IPS-18a (cell line): ENCODE data around the gene LCN6.
"Not testable (repeated sequence)": the region's sequence is repeated elsewhere in the genome, so short reads cannot be mapped to it uniquely, and the experiment has no call there.

ENCODE experiments used
- H3K27ac ChIP-seq: one replicate; pipeline ENCODE4 v1.5.1; 2013; ENCODE audit warnings: low read length
- H3K27me3 ChIP-seq: one replicate; pipeline ENCODE4 v1.6.1; 2013; ENCODE audit warnings: mild to moderate bottlenecking, low read length; ENCODE audit not compliant: control insufficient read depth, insufficient read depth
- H3K36me3 ChIP-seq: one replicate; pipeline ENCODE4 v1.6.1; 2013; ENCODE audit warnings: low read depth, low read length; ENCODE audit not compliant: control insufficient read depth
- H3K4me1 ChIP-seq: one replicate; pipeline ENCODE4 v1.6.1; 2013; ENCODE audit warnings: low read depth, low read length; ENCODE audit not compliant: control insufficient read depth
- H3K4me3 ChIP-seq: one replicate; pipeline ENCODE4 v1.5.1; 2013; ENCODE audit warnings: low read length
- H3K9ac ChIP-seq: one replicate; pipeline ENCODE4 v1.6.1; 2013; ENCODE audit warnings: mild to moderate bottlenecking, low read length, moderate library complexity
- H3K9me3 ChIP-seq: one replicate; pipeline ENCODE4 v1.6.1; 2013; ENCODE audit warnings: low read depth, low read length; ENCODE audit not compliant: control insufficient read depth

LCN6 gene

DNA sequence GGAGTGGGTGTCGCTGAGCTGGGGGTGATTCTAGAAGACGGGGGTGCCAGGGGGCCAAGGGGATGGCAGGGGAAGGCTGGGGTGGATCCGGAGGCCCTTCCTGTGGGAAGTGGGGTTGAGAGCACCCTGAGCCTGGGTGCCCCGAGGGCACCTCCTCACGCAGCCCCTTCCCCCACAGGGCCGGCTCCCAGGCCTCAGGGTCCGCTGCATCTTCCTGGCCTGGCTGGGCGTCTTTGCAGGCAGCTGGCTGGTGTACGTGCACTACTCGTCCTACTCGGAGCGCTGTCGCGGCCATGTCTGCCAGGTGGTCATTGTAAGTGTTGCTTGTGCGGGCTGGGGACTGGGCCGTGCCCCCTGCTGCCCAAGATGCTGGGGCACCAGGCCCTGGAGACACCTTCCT lies 30.9 kb downstream of the LCN6 start:
- Histone ChIP-seq H3K27ac (no peak overlapping the region), H3K36me3 (no peaks in the 10 kb centered on the region), H3K9ac (no peak overlapping the region), H3K4me1 (peaks cover 11% of the 10 kb centered on the region), H3K9me3 (no peaks in the 10 kb centered on the region), H3K4me3 (no peak overlapping the region), H3K27me3 (no peaks in the 10 kb centered on the region)

- H3K4me1 ChIP-seq = peaks cover 5% of the 10 kb centered on the region
- no peaks in the 10 kb centered on the region for H3K9me3 ChIP-seq
- H3K9ac ChIP-seq = no peak overlapping the region
- no peak overlapping the region for H3K27ac ChIP-seq
- H3K27me3 ChIP-seq = peaks cover 8% of the 10 kb centered on the region
- no peak overlapping the region for H3K4me3 ChIP-seq
- no peaks in the 10 kb centered on the region for H3K36me3 ChIP-seq
Observed at GRCh38 chr9:136714893-136715274, 33.4 kb downstream of the LCN6 start.

DNA sequence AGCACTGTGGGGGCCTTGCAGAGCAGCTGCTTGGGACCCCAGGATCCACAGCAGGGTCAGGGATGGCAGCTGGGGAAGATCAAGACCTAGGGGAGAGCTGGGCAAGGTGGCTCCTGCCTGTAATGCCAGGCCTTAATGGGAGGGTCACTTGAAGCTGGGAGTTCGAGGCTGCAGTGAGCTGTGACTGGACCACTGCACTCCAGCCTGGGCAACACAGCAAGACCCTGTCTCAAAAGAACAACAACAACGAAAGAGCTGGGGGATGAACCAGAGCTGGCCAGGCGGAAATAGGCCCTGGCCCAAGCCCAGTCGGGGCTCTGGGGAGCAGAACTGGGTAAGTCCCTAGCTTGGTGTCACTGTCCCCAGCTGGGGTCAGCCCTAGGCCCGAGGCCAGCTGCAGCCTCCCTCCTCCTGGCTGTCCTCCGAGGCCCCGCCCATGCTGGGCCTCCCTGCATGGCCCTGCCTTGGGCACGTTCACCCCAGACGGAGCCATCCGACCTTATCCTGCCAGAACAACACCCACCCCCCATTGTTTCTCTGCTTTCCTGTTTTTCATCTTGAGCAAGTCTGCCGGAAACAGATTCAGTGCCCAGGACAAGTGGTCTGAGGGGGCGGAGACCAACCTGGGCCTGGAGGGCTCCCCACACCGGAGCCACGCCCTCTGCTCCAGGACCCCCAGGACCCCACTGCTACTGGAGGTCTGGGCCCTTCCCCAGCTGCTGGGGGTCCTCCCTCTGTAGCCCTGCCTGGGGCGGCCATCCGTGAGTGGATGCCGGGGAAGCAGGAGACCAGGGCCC lies 34.0 kb downstream of the LCN6 start:
- H3K9me3 ChIP-seq = no peaks in the 10 kb centered on the region
- H3K4me3 ChIP-seq = no peak overlapping the region
- H3K9ac ChIP-seq = no peak overlapping the region
- peaks cover 8% of the 10 kb centered on the region for H3K27me3 ChIP-seq
- no peak overlapping the region for H3K27ac ChIP-seq
- no peaks in the 10 kb centered on the region for H3K36me3 ChIP-seq
- H3K4me1 ChIP-seq = peaks cover 5% of the 10 kb centered on the region

DNA sequence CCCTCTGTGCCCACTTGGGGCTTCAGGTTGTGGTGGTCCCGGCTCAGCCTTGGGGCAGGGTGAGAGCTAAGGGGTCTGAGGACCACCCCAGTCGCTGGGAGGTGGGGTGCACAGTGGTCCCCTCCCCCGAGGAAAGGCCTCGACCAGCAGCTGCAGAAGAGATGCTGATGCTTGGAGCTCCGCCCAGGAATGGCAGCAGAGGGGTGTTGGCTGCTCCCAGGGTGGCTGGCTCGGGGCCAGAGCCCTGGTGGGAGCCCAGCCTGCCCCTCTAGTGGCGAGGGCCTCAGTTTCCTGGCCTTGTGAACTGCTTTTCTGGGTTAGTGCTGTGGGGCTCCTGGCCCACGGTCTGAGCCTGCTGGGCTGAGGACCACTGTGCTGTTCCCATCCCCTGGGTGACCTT lies 34.8 kb downstream of the LCN6 start:
- Histone ChIP-seq H3K27me3 (peaks cover 8% of the 10 kb centered on the region), H3K9ac (peak overlapping the region; percentile 58), H3K4me3 (peak overlapping the region; percentile 80), H3K4me1 (peaks cover 5% of the 10 kb centered on the region), H3K27ac (no peak overlapping the region), H3K36me3 (no peaks in the 10 kb centered on the region), H3K9me3 (no peaks in the 10 kb centered on the region)

- Histone ChIP-seq H3K27ac (no peak overlapping the region), H3K27me3 (peaks cover 8% of the 10 kb centered on the region), H3K9me3 (no peaks in the 10 kb centered on the region), H3K4me1 (peaks cover 5% of the 10 kb centered on the region), H3K36me3 (no peaks in the 10 kb centered on the region), H3K4me3 (peak overlapping the region; percentile 80), H3K9ac (peak overlapping the region; percentile 58)
Observed at GRCh38 chr9:136712690-136713544, 35.4 kb downstream of the LCN6 start.

DNA sequence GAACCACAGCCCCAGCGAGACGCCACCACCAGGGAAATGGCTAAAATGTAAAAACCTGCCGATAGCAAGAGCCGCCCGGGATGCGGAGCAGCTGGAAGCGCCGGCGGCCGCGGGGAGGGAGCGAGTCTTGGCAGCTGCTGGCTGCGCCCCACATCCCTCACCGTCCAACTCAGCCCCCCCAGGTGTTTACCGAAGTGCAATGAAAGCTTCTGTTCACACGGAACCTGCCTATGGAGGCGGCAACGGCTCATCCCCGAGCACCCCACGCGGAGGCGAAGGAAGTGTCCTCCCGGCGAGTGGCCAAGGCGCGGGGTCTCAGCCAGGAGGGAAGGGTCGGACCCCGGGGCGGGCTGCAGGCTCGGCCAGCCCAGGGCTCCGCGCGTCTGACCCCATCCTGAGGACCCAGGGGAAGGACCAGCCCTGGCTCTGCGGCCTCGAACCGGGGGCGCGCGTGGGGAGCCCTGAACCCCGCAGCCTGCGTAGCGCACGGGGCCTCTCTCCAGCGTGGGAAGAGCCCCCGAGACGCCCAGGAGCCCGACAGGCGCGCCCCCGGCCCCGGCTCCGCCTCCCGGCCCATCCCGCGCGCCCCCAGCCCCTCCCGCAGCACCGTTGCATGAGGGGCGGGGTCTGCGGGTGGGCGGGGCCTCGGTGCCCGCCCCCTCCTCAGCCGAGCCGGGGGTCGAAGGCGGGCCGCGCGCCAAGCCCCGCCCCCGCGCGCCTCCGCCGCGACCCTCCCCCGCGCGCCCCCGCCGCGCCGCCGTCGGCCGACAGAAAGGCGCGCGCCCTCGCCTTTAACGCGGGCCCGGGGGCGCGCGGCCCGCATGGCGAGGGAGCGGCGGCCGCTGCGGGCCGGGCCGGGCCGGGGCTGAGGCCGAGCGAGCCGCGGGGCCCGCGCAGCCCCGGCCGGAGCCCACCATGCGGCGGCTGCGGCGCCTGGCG lies 36.3 kb downstream of the LCN6 start, which contains the start of gene DIPK1B:
TSS of gene DIPK1B (plus strand) at position 822 of the 939 bp plus-strand sequence. CDS start at position 916, 94 bp downstream.
- Histone ChIP-seq H3K9me3 (no peaks in the 10 kb centered on the region), H3K27me3 (peaks cover 8% of the 10 kb centered on the region), H3K4me3 (peak within 1 kb of the TSS; percentile 80), H3K27ac (no peak within 1 kb of the TSS), H3K9ac (peak within 1 kb of the TSS; percentile 58), H3K4me1 (peaks cover 5% of the 10 kb centered on the region), H3K36me3 (no peaks in the 10 kb centered on the region)

DNA sequence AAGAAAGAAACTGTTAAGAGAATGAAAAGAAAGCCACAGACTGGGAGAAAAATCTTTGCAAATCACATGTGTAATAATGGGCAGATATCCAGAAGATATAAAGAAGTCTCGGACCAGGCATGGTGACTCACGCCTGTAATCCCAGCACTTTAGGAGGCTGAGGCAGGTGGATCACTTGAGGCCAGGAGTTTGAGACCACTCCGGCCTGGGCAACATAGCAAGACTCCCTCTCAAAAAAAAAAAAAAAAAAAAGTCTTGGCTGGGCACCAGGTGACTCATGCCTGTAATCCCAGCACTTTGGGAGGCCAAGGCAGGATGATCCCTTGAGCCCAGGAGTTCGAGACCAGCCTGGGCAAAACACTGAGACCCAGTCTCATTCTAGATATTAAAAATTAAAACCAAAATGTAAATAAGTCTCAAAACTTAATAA lies 37.1 kb downstream of the LCN6 start:
- H3K36me3 ChIP-seq, H3K4me1 ChIP-seq, H3K27me3 ChIP-seq, H3K9me3 ChIP-seq, H3K27ac ChIP-seq, H3K9ac ChIP-seq: not testable (repeated sequence)
- peak overlapping the region; percentile 71 for H3K4me3 ChIP-seq

- Histone ChIP-seq H3K36me3 (no peaks in the 10 kb centered on the region), H3K4me1 (peaks cover 5% of the 10 kb centered on the region), H3K4me3 (no peak overlapping the region), H3K27ac (no peak overlapping the region), H3K27me3 (peaks cover 8% of the 10 kb centered on the region), H3K9ac (no peak overlapping the region), H3K9me3 (no peaks in the 10 kb centered on the region)
Observed at GRCh38 chr9:136710543-136710942, 37.8 kb downstream of the LCN6 start.

GRCh38 chr9:136709454-136710109 lies 38.7 kb downstream of the LCN6 start:
- H3K4me3 ChIP-seq = no peak overlapping the region
- H3K9me3 ChIP-seq = no peaks in the 10 kb centered on the region
- no peak overlapping the region for H3K27ac ChIP-seq
- H3K9ac ChIP-seq = no peak overlapping the region
- peaks cover 8% of the 10 kb centered on the region for H3K27me3 ChIP-seq
- no peaks in the 10 kb centered on the region for H3K36me3 ChIP-seq
- peaks cover 5% of the 10 kb centered on the region for H3K4me1 ChIP-seq

DNA sequence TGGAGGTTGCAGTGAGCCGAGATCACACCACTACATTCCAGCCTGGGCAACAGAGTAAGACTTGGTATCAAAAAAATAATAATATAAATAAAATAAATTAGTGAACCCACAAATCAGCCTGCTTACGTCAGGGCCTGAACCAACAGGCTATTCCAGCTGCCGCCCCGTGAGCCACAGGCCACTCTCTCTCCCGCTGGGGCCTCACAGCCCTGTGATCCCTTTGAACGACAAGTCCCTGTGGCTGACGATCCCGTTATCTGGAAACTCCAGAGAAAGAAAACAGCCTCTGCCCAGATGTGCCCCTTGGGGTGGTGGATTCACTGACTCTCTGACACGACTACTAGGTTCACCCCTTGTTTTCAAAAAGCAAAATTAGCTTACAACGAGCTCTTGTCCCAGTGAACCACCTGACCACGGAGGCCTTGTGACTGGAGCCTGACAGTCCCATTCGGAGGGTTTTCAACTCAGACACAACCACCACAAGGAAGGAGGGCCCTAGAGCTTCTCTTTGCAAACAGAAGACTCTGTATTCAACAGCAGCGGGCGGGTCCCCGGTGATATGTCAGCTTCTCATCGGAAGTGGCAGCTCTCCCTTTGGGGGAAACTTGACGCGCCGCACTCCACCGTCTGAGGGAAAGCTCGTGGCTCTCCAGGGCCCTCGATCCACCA lies 40.3 kb downstream of the LCN6 start:
- Histone ChIP-seq H3K27me3 (peaks cover 8% of the 10 kb centered on the region), H3K4me3 (no peak overlapping the region), H3K9ac (no peak overlapping the region), H3K36me3 (no peaks in the 10 kb centered on the region), H3K27ac (no peak overlapping the region), H3K4me1 (no peaks in the 10 kb centered on the region), H3K9me3 (no peaks in the 10 kb centered on the region)
